Parietal lobe (tissue), 1 donor: ENCODE measurements around the gene NRARP. TPM values are rescaled to one million over a fixed set of nuclear protein-coding genes. Genes with fewer than 3 reads are reported as not detected.

ENCODE experiments used
- total RNA-seq: library from RNA; depleted of rRNA; stranded (reverse); fragments of >200 nt; gene quantifications from one replicate; pipeline ENCODE4 v1.2.3, GENCODE V29; 2014

The NRARP gene, protein sequence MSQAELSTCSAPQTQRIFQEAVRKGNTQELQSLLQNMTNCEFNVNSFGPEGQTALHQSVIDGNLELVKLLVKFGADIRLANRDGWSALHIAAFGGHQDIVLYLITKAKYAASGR
- 5.0 TPM for total RNA-seq

DNA sequence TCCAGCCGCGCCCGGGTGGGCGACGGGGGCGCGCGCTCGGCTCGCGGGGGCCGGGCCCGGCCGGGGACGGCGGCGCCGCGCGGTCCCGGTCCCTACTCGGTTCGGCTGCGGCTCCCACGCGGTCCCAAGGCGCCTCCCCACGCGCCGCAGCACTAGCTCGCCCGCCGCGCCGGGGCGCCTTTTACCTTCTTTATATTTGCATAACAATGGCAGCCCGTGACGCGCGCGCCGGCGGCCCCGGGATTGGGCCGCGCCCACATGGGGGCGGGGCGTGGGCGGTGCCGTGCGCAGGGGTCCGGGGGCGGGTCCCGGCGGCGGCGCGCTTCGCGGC lies at the start of gene NRARP:
Gene NRARP (minus strand): TSS at position 154 of the 331 bp plus-strand sequence. CDS start 343 bp downstream, outside the sequence.

DNA sequence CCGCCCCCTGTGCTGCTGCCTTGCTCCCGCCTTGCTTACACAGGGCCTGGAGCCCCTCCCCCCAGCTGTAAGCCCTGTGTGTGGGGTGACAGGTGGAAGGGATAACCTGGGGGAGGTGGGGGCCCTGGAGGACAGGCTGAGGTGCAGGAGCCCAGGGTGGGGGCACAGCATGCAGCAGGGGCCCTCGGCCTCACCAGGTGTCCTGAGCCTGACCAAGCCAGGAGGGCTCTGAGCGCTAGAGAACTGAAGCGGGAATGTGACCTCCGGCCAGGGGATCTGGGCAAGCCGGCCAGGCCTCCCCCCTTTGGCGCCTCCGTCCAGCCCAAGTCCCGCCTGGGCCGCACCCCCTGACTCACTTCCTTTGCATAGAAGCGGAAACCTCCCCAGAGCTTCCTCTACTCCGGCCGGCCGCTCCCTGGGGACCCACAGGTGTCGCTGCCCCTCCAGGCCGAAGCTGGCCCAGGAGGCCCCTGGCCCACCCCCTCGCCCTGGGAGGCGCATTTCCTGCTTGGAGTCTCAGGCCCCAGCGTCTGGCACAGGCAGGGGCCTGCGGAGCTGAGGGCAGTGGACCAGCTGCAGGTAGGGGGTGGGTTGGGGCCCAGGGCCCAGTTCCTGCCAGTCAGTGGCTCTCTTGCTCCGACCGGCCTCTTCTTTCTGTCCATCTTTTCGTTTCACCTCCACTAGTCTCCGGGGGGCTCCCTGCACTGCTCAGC lies 24.6 kb downstream of the NRARP start, which contains the start of gene TOR4A:
Gene TOR4A (plus strand): TSS at position 398 of the 713 bp plus-strand sequence. CDS start 964 bp downstream, outside the sequence.

DNA sequence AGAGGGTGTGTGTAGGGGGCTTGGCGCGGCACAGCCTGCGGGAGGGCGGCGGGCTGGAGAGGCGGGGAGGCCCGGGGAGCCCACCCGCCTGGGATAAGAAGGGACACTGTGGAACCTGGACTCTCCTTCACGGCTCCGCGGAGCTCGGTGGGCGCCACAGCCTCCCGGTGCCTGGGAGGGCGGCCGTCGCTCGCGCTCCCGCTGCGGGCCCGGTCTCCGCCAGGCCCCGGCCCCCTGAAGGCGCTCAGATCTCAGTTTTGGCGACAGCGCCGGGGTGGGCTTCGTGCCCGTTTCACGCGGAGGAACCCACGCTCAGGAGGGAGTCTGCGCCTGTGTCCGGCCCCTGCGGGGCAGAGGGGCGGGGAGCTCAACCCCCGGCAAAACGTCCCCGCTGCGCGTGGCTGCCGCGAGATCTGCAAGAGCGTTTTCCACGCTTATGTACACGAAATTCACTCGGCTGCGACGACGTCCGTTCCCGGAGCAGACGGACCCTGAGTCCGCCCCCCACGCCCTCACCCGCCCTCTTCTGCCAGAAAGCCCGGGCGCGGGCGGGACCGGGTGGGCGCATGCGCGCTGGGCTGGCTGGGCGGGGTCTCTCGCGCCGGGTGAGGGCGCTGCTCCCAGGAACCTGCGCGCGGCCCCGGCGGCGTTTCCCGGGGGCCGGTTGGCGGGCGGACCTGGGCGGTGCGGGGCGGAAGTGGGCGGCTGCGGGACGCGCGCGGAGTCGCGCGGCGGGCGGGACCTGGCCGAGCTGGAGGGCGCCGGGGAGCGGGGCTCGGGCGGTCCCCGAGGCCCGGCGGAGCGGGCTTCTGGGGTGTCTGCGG lies 47.2 kb downstream of the NRARP start, which contains the start of gene NELFB:
Gene NELFB (plus strand): TSS at position 704 of the 824 bp plus-strand sequence.

DNA sequence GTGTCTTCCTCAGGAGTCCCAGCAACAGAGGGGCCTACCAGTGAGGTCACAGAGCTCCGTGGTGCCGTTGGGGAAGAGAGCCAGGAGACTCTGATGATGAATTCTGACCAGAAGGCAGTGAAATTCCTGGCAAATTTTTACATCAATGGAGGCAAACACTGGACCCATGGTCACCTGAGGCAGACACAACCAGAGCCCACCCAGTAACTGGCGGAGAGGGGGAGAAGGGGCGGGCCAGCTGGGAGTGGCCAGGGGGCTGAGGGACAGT lies 50.9 kb downstream of the NRARP start, which contains the start of gene STPG3:
Gene STPG3 (plus strand): TSS at position 93 of the 268 bp plus-strand sequence. CDS start 1 bp downstream, at position 94.

Other genes with a start within 250 kb of the NRARP start
- 0.63 TPM for gene ENTPD2, start 248.2 kb downstream of the NRARP start, total RNA-seq
- 2.5 TPM for gene SAPCD2, start 231.7 kb downstream of the NRARP start, total RNA-seq
- 0.63 TPM for gene UAP1L1, start 224.8 kb downstream of the NRARP start, total RNA-seq
- 72.6 TPM for gene MAN1B1, start 215.3 kb downstream of the NRARP start, total RNA-seq
- 36.6 TPM for gene DPP7, start 187.5 kb downstream of the NRARP start, total RNA-seq
- gene GRIN1, start 163.1 kb downstream of the NRARP start, total RNA-seq: 63.5 TPM
- gene LRRC26, start 132.2 kb downstream of the NRARP start, total RNA-seq: 0.31 TPM
- gene TMEM210, start 130.2 kb downstream of the NRARP start, total RNA-seq: not detected
- 39.1 TPM for gene ANAPC2, start 113.7 kb downstream of the NRARP start, total RNA-seq
- gene SSNA1, start 113.6 kb downstream of the NRARP start, total RNA-seq: 21.3 TPM
- 7.5 TPM for gene TPRN, start 101.5 kb downstream of the NRARP start, total RNA-seq
- 31.6 TPM for gene TMEM203, start 96.6 kb downstream of the NRARP start, total RNA-seq
- 6.9 TPM for gene NDOR1, start 96.6 kb downstream of the NRARP start, total RNA-seq
- gene RNF208, start 80.0 kb downstream of the NRARP start, total RNA-seq: 1.9 TPM
- not detected for gene CYSRT1, start 77.1 kb downstream of the NRARP start, total RNA-seq
- not detected for gene RNF224, start 74.8 kb downstream of the NRARP start, total RNA-seq
- gene SLC34A3, start 71.4 kb downstream of the NRARP start, total RNA-seq: not detected
- 88.9 TPM for gene TUBB4B, start 61.0 kb downstream of the NRARP start, total RNA-seq
- gene STPG3, start 51.0 kb downstream of the NRARP start, total RNA-seq: not detected
- 34.4 TPM for gene NELFB, start 46.9 kb downstream of the NRARP start, total RNA-seq
- 0.31 TPM for gene TOR4A, start 24.5 kb downstream of the NRARP start, total RNA-seq
- gene EXD3, start 120.9 kb upstream of the NRARP start, total RNA-seq: 36.9 TPM
- 2.5 TPM for gene NOXA1, start 121.1 kb upstream of the NRARP start, total RNA-seq
- not detected for gene ENTPD8, start 139.1 kb upstream of the NRARP start, total RNA-seq
- gene NSMF, start 157.1 kb upstream of the NRARP start, total RNA-seq: 66.7 TPM
- 3.8 TPM for gene PNPLA7, start 248.1 kb upstream of the NRARP start, total RNA-seq
- gene MRPL41, start 249.6 kb upstream of the NRARP start, total RNA-seq: 19.7 TPM